SKM-1 (cell line): Measurements from ENCODE around the gene OBSCN.

Source experiments
- DNase-seq: peaks from one replicate; lab custom pipeline; 2025; ENCODE audit not compliant: unreplicated experiment; lab: John Stamatoyannopoulos, UW

Gene OBSCN

DNA sequence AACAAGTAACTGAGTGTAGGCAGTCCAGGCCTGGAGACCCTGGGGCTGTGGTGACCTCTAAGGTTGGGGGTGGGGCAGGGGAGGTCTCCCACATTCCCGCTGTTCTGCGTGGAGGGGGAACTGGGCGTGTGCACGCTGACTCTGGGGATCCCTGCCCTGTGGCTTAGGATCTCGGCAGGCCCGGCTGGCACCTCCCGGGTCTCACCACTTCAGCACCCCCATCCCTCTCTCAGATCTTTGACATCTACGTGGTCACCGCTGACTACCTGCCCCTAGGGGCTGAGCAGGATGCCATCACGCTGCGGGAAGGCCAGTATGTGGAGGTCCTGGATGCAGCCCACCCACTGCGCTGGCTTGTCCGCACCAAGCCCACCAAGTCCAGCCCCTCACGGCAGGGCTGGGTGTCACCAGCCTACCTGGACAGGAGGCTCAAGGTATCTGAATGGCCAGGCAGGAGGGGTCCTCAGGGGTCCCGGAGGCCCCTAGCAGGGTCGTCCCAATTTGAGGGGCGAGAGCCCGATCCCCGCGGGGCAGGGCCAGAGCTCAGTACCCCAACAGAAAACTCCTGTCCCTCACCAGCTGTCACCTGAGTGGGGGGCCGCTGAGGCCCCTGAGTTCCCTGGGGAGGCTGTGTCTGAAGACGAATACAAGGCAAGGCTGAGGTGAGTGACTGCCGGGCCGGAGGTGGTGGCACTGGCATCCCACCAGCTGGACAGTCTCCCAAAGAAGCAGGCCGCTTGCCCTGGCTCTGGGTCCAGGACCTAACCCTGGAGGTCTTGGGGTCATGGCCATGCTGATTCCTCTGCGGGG lies 130.1 kb downstream of the OBSCN start:
- DNase-seq = no peak

DNA sequence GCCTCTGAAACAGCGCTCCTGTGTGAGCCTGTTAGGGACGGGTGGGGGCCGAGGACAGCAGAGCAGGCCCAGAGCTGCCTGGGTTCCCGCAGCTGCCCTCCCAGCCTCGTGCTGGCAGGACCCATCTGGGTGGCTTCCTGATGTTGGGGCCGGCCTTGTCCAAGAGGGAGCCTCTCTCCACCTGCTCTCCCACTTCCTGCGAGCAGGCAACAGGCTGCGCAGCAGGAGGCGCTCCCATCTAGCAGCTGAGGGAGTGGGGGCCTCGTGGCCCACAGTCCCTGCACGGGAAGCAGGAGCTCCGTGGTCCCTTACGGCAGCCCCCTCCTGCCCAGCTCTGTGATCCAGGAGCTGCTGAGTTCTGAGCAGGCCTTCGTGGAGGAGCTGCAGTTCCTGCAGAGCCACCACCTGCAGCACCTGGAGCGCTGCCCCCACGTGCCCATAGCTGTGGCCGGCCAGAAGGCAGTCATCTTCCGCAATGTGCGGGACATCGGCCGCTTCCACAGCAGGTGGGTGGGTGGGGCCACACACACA lies 130.7 kb downstream of the OBSCN start:
- DNase-seq = no peak

DNA sequence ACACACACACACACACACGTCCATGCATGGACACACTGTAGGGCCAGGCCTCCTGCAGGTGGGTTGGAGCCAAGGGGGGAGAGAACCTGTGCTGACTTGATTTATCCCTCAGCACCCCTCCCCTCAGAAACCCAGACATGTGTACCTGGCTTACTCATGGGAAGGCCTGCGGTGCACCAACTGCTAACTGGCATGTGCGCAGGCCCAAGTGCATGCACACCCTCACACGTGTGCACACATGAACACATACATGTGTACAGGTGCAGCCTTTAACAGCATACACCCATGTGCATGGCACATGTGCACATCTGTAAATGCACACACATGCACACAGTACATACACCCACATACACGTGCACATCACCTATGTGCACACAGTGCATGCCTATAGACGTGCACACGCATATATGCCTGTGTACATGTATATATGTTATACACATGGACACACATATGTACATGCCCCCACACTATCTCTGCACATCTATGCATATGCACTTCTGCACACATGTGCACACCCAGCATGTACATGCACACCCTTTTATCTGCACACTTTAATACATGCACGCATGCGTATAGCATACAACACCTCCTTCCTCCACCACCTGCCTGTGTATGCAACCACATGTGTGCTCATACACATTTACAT lies 131.3 kb downstream of the OBSCN start:
- DNase-seq = no peak

DNA sequence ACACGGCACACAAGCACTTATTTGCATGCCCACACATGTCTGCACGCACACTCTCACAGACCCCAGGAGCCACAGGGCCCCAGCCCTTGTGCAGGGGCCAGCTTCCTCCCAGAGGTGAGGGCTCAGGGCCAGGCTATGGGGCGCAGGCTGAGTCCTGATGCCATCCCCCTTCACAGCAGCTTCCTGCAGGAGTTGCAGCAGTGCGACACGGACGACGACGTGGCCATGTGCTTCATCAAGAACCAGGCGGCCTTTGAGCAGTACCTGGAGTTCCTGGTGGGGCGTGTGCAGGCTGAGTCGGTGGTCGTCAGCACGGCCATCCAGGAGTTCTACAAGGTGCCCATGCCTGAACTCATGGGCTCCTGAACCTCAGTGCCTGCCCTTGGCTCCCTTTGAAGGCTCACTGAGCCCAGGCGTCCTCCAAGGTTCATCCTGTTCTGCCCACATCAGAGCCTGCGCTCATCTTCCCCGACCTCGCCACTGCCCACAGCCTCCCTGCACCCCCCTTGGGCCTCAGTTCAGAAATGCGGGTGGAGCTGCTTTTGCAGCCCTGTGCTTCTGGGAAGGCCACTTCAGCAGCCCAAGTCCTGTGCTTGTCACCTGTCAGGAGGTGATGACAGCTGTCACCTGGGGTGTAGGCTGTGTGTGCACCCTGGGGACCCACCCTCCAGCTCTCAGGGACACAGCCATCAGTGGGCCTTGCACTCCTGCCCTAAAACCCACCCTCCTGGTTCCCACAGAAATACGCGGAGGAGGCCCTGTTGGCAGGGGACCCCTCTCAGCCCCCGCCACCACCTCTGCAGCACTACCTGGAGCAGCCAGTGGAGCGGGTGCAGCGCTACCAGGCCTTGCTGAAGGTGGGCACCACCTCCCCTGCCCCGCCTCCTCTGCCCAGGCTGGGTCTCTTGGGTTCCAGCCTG lies 132.2 kb downstream of the OBSCN start:
- no peak for DNase-seq

DNA sequence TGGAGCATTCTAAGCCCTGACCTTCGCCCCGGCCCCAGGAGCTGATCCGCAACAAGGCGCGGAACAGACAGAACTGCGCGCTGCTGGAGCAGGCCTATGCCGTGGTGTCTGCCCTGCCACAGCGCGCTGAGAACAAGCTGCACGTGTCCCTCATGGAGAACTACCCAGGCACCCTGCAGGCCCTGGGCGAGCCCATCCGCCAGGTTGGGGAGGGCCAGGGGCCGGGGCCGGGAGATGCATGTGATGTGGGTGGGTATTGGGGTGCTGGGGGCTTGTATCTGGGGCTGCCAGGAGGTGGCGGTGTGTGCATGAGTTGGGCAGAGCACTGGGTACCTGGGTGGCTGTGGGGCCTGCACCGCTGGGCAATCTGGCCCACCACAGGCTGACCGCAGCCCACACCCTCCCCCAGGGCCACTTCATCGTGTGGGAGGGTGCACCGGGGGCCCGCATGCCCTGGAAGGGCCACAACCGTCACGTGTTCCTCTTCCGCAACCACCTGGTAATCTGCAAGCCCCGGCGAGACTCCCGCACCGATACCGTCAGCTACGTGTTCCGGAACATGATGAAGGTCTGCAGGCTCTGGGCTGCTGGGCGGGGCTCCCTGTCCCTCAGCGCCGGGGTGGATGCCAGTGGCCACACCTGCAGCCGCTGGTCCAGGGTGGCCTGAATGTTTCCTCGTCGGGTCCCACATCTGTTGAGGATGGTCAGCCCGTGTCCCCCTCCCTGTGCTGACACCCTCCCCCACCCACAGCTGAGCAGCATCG lies 133.0 kb downstream of the OBSCN start:
- no peak for DNase-seq

DNA sequence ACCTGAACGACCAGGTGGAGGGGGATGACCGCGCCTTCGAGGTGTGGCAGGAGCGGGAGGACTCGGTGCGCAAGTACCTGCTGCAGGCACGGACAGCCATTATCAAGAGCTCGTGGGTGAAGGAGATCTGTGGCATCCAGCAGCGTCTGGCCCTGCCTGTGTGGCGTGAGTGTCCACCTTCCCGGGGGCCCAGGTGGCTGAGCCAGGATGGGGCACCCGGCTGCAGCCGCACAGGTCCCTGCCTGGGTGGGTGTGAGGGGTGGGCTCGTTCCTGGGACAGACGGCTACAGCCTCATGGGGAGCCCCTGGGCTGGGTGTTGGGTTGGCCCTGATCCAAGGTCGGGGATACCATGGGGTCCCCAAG lies 133.6 kb downstream of the OBSCN start:
- no peak for DNase-seq

DNA sequence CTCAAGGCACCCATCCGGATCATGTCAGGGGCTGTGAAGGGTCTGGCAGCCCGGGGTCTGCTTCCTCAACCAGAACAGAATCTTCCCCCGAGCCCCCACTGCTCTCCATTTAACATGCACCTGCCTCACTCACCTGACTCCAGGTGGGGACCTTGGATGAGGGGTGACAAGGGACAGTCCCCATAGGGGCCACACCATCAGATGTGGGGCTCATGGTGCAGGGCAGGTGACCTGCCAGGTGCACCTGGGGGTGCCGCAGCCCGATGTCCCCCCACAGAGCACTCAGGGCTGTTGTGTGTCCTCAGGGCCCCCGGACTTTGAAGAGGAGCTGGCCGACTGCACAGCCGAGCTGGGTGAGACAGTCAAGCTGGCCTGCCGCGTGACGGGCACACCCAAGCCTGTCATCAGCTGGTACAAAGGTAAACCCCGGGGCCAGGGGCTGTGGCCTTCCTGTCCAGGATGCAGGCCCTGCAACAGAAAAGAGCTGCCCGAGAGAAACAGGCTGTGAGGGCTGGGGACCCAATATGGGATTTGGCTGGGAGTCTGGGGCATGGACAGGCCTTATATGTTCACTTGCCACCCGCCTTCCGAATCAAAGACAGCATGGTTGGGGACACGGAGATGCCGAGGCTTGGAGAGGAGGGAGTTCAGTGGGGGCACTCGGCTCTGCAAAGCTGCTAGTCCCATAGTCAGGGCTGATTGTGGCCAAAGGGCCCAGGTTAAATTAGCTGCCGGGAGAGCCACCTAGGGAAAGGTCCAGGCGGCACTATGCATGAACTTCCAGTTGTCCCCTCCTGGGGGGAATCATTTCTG lies 134.2 kb downstream of the OBSCN start:
- no peak for DNase-seq

DNA sequence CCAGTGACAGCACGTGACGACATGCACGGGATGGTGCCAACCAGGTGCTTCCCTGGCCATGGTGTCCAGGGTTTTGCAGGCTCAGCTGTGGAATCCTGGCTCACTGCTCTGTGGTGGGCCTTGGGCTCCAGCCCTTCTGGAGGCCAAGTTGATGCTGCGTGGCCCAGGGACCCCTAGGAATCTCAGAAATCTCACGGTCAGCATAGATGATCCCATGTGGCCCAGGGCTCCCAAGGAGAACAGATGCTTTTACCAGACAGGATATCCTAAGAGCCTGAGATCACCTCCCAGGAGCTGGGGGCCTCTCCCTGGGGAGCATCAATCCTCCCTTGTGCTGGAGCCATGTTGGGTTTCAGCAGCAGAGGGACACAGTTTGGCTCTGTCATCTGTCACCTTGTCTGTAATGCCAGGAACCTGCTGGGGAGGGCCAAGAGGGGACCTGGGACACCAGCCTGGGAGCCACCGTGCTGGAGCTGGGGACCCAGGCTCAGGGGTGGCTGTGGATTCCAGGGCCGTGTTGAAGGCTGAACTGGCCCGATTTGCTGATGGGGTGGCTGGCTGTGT lies 134.9 kb downstream of the OBSCN start:
- DNase-seq = no peak

DNA sequence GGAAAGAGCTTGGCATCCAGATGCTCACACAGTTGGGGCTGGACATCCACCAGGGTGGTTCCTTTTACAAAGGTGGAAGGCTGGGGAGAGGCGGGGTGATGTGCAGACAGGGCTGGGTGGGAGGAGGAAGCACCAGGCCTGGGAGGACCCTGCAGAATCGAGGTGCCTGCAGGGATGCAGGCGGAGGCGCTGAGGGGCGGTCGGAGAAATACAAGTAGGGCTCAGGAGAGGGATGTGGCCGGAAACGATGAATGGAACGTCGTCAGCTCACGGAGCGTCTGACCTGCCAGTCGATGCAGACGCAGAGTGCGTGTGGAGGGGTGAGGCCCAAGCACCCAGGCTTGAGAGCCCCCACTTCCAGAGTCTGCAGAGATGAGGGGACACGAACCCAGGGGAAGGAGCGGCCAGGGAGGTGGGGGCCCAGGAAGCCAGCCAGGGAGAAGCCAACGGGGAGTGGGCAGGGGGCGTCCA lies 135.4 kb downstream of the OBSCN start:
- no peak for DNase-seq

DNA sequence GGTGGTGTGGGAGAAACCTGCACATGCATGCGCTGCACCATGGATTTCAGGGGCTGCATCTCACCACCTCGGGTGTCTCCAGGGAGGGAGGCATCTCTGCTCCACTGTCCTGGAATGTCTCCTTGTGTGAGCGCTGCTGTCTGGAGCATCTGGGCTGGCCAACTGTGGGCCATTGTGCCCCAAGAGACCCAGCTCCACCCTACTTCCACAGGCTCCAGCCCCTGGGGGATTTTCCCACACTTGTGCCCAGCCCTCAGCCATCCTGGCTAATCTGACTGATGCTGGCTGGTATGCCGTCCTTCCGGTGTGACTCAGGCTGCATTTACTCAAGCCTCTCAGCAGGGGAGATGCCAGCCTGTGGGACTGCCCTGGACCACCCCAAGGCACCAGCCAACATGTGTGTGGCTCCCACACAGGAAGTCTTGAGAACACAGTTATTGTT lies 136.8 kb downstream of the OBSCN start:
- DNase-seq = no peak

DNA sequence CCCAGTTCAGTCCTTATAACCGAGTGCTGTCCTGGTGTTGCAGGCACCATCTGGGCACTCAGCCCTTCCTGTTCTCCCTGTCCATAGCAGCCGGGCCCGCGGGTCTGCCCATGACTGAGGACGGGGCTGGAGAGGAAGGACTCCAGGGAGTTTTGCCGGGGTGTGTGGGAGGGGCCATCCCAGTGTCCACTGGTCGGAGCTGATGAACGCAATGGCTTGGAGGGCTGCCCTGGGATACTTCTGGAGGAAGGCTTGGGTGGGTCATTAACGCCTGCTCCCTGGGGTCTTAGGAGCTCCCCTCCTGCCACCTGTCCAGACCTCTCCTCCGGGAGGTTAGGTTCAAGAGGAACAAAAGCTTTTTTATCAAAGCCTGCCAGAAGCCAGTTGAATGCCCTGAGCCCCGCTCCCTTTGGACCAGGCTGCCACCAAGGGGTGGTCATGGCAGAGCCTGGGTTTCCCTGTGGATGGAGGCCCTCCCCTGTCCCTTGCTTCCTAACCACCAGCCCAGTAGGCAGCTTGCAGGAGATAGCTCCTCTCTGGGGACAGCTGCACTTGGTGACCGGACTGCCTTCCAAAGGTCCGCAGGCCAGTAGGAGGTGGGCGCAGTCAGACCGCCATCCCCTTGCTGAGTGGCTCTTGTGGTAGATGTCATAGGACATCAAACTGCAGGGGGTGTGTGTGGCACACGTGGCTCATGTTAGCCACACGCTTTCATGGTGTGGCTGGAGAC lies 137.5 kb downstream of the OBSCN start:
- no peak for DNase-seq

DNA sequence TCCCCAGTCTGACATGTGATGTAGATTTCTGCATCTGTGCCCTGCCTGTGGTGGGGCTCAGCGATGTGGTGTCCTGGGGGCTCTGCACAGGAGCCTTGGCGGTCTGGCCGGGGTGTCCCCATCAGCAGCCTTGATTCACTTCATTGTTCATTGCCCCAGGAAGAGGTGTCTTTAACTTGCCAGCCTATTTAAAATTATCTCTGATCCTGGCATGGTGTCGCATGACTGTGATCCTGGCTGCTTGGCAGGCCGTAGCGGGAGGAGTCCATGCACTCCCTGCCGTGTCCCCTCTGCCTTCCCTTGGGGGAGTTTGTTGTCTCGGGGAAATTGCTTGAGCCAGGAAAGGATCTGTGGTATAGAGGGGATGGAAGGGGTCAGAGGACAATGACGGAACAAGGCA lies 138.9 kb downstream of the OBSCN start:
- DNase-seq = no peak

DNA sequence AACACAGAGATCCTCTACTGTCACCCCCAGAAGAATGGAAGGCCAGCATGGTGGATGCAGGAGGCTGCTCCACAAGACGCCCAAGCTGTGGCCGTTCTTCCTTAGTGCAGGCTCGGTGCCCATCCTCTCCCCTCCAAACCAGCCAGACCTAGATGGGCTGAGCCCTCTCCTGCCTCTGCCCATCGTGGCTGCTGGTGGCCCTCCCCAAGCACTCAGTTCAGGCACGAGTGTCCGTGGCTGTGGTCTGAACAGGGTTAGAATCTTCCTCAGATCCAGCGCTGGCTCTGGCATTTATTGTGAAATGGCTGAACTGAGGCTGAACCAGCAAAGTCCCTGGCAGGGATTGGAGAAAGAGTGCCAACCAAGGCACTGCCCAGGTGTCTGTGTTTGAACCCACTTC lies 139.3 kb downstream of the OBSCN start:
- DNase-seq = no peak

DNA sequence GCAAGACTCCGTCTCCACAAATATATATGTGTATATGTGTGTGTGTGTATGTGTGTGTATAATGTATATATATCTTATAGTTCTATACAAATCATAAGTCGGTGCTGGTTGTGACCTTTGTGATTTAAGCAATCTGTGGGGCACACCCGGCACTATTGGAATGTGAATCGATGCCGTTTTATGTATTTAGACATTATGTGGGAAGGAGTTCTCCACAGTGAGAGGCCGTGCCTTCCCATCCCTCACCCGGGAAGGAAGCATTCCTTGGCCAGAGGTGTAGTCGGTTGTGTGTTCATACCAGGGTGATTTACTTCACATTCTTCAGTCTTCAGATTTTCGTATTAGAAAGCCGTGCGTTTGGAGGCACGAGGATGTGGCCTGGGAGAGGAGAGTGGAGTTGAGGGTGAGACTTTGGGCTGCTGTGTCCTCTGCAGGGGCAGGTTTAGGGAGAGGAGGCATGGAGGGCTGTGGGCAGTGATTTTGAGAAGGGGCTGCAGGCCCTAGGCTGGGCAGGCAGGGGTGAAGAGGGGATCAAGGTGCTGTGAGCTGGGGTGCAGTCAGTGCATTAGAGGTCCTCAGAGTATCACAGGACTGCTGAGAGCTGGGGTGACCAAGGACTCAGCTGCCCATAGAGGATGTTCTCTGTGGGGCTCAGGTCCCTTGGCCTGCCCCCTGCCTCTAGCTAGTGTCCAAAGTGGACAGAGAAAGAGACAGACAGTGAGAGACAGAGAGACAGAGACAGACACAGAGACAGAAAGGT lies 141.0 kb downstream of the OBSCN start:
- no peak for DNase-seq

DNA sequence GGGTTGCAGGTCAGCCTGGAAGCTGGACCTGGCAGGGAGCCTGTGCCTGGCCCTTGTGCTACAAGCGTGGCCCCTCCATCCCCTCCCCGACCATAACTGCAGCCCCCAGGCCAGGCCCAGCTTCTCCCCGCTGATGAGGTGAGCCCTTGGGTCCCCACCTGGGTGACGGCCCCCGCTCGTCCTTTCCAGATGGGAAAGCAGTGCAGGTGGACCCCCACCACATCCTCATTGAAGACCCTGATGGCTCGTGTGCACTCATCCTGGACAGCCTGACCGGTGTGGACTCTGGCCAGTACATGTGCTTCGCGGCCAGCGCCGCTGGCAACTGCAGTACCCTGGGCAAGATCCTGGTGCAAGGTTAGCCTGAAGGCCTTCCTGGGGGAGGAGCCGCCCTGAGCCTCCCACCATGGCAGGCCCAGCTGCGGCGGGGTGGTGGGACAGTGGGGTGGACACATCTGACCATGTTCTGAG lies 141.9 kb downstream of the OBSCN start:
- DNase-seq = no peak

DNA sequence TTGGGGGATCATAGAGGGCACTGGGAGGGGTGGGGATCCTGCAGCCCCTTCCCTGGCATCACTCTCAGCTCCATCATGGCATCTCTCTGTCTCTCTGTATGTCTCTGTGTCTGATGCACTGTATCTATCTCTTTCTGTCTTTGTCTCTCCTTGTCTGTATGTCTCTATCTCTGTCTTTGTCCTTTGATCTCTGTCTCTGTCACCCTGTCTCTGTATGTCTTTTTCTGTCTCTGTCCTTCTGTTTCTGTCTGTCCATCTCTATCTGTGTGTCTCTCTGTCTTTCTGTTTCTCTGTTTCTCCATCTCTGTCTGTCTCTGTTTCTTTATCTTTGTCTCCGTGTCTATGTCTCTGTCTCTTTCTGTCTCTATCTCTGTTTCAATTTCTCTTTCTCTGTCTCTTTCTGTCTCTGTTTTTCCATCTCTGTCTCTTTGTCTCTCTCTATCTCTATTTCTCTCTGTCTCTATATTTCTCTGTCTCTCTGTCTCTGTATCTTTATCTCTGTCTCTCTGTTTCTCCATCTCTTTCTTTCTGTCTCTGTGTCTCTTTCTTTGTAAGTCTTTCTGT lies 142.4 kb downstream of the OBSCN start:
- no peak for DNase-seq
